AML-193 (cell line): ENCODE results near the gene PIK3C2A.

Source experiments
- DNase-seq, 2 experiments: peaks; one replicate each; lab custom pipeline; 2025; lab: John Stamatoyannopoulos, UW

The PIK3C2A gene

DNA sequence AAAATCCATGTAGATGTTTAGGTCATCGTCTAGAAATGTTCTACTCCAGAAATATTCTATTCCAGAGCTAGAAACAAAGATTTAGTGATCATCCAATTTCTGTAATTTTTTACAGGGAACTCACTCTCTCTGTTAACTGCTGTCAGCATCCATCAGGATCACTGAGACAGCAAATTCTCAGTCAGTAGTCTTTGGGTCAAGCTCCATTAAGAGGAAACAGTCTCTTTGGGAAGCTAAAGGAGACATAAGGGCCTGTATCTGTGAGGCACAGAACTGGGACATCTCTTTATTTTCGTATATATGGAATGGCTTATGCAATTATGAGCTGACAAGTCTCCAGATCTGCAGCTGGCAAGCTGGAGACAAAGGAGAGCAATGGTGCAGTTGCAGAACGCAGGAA, 48.3 kb downstream of the PIK3C2A start:
- DNase-seq = no peak
